Activated T-helper 9 cell treated with anti-CD3 and anti-CD28 coated beads, Interleukin-2, amount 50 U/mL, for 16 hours (primary cell): ENCODE results near the gene SYNRG.
"Not testable (repeated sequence)": the region's sequence is repeated elsewhere in the genome, so short reads cannot be mapped to it uniquely, and the experiment has no call there.

Experiments
- DNase-seq: peaks from one replicate; pipeline ENCODE4 v3.0.0-alpha.2; 2020; ENCODE audit warnings: low read depth

The SYNRG gene, protein sequence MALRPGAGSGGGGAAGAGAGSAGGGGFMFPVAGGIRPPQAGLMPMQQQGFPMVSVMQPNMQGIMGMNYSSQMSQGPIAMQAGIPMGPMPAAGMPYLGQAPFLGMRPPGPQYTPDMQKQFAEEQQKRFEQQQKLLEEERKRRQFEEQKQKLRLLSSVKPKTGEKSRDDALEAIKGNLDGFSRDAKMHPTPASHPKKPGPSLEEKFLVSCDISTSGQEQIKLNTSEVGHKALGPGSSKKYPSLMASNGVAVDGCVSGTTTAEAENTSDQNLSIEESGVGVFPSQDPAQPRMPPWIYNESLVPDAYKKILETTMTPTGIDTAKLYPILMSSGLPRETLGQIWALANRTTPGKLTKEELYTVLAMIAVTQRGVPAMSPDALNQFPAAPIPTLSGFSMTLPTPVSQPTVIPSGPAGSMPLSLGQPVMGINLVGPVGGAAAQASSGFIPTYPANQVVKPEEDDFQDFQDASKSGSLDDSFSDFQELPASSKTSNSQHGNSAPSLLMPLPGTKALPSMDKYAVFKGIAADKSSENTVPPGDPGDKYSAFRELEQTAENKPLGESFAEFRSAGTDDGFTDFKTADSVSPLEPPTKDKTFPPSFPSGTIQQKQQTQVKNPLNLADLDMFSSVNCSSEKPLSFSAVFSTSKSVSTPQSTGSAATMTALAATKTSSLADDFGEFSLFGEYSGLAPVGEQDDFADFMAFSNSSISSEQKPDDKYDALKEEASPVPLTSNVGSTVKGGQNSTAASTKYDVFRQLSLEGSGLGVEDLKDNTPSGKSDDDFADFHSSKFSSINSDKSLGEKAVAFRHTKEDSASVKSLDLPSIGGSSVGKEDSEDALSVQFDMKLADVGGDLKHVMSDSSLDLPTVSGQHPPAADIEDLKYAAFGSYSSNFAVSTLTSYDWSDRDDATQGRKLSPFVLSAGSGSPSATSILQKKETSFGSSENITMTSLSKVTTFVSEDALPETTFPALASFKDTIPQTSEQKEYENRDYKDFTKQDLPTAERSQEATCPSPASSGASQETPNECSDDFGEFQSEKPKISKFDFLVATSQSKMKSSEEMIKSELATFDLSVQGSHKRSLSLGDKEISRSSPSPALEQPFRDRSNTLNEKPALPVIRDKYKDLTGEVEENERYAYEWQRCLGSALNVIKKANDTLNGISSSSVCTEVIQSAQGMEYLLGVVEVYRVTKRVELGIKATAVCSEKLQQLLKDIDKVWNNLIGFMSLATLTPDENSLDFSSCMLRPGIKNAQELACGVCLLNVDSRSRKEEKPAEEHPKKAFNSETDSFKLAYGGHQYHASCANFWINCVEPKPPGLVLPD (N-terminal part only)

DNA sequence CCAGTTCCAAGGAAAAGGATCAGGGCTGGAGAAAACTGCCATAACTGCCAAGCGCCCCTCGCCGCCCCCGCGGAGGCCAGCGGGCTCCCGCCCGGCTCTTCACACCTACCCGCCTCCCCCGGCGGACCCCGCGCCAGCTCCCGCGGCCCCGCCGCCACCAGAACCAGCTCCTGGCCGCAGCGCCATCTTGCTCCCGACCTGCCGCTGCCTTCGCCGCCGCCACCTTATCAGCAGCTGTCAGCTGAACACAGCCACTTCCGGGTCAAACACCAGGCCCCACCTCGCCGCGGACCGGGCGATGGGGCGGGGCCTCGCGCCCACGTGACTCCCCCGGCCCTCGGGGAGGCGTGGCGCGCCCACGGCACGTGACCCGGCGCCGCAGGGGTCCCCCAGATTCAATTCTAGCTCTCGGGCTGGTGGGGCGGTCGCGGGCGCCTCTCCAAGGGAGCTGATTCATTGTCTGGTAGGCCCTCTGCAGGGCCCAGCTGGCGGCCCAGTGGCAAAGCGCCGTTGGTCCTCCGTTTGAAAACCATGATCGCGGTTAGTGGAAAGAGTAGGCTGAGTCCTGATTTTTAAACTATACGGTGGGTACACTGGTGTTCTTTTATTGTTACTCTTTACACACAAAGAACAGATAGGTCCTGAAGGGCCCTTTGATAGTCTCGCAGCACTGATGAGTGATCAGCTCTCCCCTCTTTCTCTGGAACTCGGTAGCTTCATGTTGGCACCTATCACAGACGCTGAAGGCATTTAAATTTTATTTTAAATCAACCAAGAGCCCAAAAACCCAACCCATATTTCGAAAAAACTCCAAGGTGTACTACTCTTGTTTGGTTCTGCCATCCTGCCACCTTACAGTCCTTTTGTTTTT is at the start of gene SYNRG:
Gene SYNRG, minus strand, starts transcription at position 249 of the 871 bp plus-strand sequence. Its CDS starts 63 bp downstream, at position 186.
- DNase-seq = peak; percentile 94

DNA sequence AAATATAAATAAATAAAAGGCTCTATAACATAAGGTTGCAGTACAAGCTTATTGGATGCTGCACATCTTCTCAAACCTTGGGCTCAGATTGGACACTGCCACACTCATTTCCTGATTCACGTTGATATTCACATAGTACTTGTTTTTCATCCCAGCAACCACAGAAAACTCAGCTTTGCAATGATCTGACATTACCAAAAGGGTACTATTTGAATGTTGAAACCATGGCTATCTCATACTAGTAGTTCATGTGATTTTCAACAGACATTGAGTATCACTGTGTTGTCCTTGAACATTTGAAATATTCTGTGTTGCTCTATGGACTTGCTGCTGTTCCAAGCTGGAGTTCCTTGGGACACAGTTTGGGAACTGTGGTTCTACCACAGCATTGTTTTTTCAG is 48.0 kb upstream of the SYNRG start:
- DNase-seq = no peak

DNA sequence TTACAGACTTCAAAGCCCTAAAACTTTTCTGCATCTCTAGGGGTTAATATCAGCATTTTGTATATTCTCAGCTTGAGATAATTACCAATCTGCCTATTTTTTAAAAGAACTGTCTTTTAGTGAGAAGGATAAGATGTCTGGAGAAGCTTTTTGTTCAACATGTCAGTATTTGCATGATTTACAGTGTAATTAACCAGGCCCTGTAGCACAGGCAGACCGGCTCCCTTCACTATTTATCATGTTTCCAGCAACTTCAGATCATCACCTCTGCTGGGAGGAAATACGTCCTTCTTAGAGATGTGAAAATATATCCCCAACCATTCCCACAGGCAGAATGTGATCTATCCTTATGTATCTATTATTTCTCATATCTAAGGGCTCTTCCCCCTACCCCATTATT is 42.6 kb upstream of the SYNRG start:
- no peak for DNase-seq

GRCh38 chr17:37650419-37651003 is 41.3 kb upstream of the SYNRG start:
- no peak for DNase-seq

DNA sequence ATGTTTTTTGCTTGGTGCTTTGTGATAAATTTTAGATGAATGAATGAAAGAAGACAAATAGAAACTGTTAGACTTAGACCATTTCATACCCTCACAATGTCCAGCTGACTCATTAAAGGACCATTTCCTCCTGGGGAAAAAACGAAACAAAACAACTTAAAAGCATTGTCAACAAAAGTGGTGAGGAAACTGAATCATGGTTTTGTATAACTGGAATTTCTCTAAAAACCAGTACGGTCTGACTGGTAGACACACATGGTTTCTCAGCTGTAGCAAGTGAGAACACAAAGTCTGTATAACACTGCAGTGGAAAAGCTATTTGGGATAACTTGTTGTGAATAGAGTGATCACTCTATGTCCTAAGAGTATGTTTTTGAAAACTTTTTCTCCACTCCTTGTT is 39.3 kb upstream of the SYNRG start:
- DNase-seq = no peak

GRCh38 chr17:37647856-37648255 is 38.6 kb upstream of the SYNRG start:
- DNase-seq = no peak

GRCh38 chr17:37643869-37644268 is 34.7 kb upstream of the SYNRG start:
- no peak for DNase-seq

GRCh38 chr17:37643118-37643766 is 34.0 kb upstream of the SYNRG start, which contains the start of gene DDX52:
DDX52 (minus strand) TSS chr17:37643446; CDS start chr17:37643420, 26 bp downstream.
- peak; percentile 82 for DNase-seq

DNA sequence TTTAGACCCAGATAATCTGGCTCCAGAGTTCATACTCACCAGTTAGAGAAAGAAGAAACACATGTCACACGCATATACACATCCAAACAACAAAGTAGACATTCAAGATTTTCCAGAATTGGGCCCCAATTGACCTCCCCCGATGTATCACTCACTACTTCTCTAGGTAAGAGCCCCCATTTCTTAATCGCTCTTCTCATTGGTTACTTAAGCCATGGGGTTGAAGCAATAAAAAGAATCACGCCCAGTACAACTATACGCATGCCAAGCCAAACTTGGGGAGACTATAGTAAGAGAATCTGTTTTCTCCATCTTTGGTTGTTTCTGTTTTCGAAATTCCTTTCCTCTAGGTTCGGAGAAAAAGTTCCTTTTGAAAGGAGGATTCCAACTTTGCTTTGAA is 33.5 kb upstream of the SYNRG start:
- DNase-seq = no peak

- DNase-seq = no peak
Observed at GRCh38 chr17:37640015-37640414, 30.8 kb upstream of the SYNRG start.

GRCh38 chr17:37637956-37638355 is 28.7 kb upstream of the SYNRG start:
- no peak for DNase-seq

DNA sequence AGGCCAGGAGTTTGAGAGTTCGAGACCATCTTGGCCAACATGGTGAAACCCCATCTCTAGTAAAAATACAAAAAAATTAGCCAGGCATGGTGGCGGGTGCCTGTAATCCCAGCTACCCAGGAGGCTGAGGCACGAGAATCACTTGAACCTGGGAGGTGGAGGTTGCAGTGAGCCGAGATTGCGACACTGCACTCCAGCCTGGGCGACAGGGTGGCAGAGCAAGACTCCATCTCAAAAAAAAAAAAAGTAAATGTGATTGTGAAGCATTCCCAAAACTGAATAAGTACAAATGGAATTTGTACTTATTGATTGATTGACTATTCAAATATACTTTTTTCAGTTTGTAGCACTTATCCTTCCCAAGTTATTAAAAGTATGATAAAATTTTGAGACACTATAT is 7.2 kb upstream of the SYNRG start:
- not testable (repeated sequence) for DNase-seq

- DNase-seq = no peak
Observed at GRCh38 chr17:37614823-37615222, 5.6 kb upstream of the SYNRG start.

DNA sequence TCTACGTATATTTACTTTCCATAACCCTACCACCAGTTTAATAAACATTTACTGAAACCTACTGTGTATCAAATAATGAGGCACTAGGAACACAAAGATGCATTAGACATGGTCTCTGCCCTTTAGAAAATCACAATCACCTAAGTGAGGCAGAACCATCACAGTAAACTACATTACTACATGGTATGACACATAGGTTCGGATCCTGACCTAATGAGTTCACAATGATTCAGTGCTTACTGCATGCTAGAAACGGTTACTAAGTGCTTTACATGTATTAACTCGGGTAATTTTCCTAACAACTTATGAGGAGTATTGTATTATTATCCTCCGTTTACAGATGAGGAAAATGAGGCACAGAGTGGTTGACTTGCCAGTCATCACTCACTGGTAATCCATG is 5.2 kb upstream of the SYNRG start:
- no peak for DNase-seq

- no peak for DNase-seq
Observed at GRCh38 chr17:37610971-37611370, 1.8 kb upstream of the SYNRG start.

- not testable (repeated sequence) for DNase-seq
Observed at GRCh38 chr17:37610041-37610420, 813 bp upstream of the SYNRG start.

- no peak for DNase-seq
Observed at GRCh38 chr17:37608351-37609169, 658 bp downstream of the SYNRG start.

DNA sequence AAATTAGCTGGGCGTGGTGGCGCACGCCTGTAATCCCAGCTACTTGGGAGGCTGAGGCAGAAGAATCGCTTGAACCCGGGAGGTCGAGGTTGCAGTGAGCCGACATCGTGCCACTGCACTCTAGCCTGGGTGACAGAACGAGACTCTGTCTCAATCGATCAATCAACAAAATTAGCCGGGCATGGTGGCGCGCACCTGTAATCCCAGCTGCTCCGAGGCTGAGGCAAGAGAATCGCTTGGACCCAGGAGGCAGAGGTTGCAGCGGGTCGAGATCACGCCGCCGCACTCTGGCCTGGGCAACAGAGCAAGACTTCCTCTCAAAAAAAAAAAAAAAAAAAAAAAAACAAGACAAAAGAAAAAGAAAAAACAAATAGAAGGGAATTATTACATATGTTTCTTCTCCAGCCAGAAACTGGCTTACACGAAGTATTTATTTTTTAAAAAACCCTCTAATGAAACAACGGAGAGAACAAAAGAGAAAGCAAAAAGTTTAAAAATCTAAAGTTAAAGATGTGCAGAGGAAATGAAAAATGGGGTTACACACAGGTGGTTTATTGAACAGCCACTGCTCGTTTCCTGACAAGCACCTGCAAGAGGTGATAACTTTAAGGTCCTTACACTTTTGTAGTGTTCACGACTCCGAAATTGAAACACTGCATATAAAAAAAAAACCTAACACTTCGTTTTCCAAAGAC is 1.4 kb downstream of the SYNRG start:
- DNase-seq = no peak
